ENCODE data around the gene PIP4K2C. TPM values are rescaled to one million over a fixed set of nuclear protein-coding genes. Genes with fewer than 3 reads are reported as not detected.
"Not testable (repeated sequence)": the region's sequence is repeated elsewhere in the genome, so short reads cannot be mapped to it uniquely, and the experiment has no call there.

The PIP4K2C gene
- total RNA-seq, 2 experiments from 2014 or later: 14.5 to 15.9 TPM

- Histone ChIP-seq H3K9me2 (ENCODE audit: insufficient read depth, low read length) (no peaks in the 10 kb centered on the region), H2AFZ (ENCODE audit: low read length) (peak within 1 kb of the TSS; percentile 29; the same call in 1 of the 2 replicates), H3K79me2 (ENCODE audit: insufficient read depth, low read depth, low read length) (no peaks in the 10 kb centered on the region), H3K4me3 (ENCODE audit: low read depth, low read length, poor library complexity, severe bottlenecking) (peak within 1 kb of the TSS; percentile 58), H3K4me1 (ENCODE audit: insufficient read depth, low read length, poor library complexity, severe bottlenecking) (no peaks in the 10 kb centered on the region), H3K4me2 (ENCODE audit: low read length) (peak within 1 kb of the TSS; percentile 81), H3K36me3 (ENCODE audit: insufficient read depth, low read length) (no peaks in the 10 kb centered on the region), H4K20me1 (ENCODE audit: insufficient read depth, low read length) (no peaks in the 10 kb centered on the region), H3K9me3 (ENCODE audit: low read length) (no peaks in the 10 kb centered on the region), H3K27ac (ENCODE audit: low read depth, low read length, poor library complexity, severe bottlenecking) (no peak within 1 kb of the TSS)
- ChIA-PET CTCF (ENCODE audit: unreplicated experiment) (interaction anchor here (0.6 to 1.7 kb wide), 2 partner anchors 51 to 174 kb away, joined by 3 to 5 read pairs; no protein-coding TSS in a partner anchor), POLR2A (interaction anchor here (0.5 to 0.6 kb wide), 3 partner anchors 174 to 956 kb away, joined by 3 to 4 read pairs (median 4); partner anchors contain the start of gene GLI1)
- no TSS peak for BruUV-seq (replicated peaks)
- TF ChIP-seq, protein P1, sequence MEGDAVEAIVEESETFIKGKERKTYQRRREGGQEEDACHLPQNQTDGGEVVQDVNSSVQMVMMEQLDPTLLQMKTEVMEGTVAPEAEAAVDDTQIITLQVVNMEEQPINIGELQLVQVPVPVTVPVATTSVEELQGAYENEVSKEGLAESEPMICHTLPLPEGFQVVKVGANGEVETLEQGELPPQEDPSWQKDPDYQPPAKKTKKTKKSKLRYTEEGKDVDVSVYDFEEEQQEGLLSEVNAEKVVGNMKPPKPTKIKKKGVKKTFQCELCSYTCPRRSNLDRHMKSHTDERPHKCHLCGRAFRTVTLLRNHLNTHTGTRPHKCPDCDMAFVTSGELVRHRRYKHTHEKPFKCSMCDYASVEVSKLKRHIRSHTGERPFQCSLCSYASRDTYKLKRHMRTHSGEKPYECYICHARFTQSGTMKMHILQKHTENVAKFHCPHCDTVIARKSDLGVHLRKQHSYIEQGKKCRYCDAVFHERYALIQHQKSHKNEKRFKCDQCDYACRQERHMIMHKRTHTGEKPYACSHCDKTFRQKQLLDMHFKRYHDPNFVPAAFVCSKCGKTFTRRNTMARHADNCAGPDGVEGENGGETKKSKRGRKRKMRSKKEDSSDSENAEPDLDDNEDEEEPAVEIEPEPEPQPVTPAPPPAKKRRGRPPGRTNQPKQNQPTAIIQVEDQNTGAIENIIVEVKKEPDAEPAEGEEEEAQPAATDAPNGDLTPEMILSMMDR (conservative IDR thresholded peaks at IDR 0.05; ENCODE audit: low read length): peak; percentile 87
- no peak for TF ChIP-seq EZH2phosphoT487 (IDR thresholded peaks at IDR 0.05; ENCODE audit: borderline replicate concordance, low read depth, low read length)
- peak; percentile 78 for DNase-seq (ENCODE audit: low spot score)
- intact Hi-C loops (cut with micrococcal nuclease; ENCODE audit: unreplicated experiment): loop anchor here (1.0 to 5.0 kb wide), 3 partner anchors 50 to 109 kb away; partner anchors contain the start of gene OS9
Measured at GRCh38 chr12:57632958-57633840, 42.2 kb downstream of the PIP4K2C start, which contains the start of gene B4GALNT1. Gene B4GALNT1, minus strand, starts transcription at chr12:57633201. Its CDS starts 1,069 bp downstream, at chr12:57632132.

DNA sequence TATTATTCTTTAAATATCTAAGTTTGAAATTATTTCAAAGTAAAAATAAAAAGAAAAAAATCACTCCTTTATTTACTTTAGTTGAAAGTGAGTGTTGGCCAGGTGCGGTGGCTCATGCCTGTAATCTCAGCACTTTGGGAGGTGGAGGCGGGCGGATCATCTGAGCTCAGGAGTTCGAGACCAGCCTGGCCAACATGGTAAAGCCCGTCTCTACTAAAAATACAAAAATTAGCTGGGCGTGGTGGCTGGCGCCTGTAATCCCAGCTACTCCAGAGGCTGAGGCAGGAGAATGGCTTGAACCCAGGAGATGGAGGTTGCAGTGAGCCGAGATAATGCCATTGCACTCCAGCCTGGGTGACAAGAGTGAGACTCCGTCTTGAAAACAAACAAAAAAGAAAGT, 45.7 kb downstream of the PIP4K2C start:
- CTCF ChIA-PET (ENCODE audit: unreplicated experiment); H3K27ac ChIP-seq (ENCODE audit: low read depth, low read length, poor library complexity, severe bottlenecking); H3K79me2 ChIP-seq (ENCODE audit: insufficient read depth, low read depth, low read length); H2AFZ ChIP-seq (ENCODE audit: low read length); H4K20me1 ChIP-seq (ENCODE audit: insufficient read depth, low read length); DNase-seq (ENCODE audit: low spot score); H3K9me2 ChIP-seq (ENCODE audit: insufficient read depth, low read length); H3K36me3 ChIP-seq (ENCODE audit: insufficient read depth, low read length); H3K4me3 ChIP-seq (ENCODE audit: low read depth, low read length, poor library complexity, severe bottlenecking); H3K4me2 ChIP-seq (ENCODE audit: low read length); intact Hi-C loops (cut with micrococcal nuclease; ENCODE audit: unreplicated experiment); H3K4me1 ChIP-seq (ENCODE audit: insufficient read depth, low read length, poor library complexity, severe bottlenecking); H3K9me3 ChIP-seq (ENCODE audit: low read length); BruUV-seq (replicated peaks): not testable (repeated sequence)
- POLR2A ChIA-PET: interaction anchor here (0.9 to 1.2 kb wide), 2 partner anchors 24 to 239 kb away, joined by 3 to 6 read pairs; no protein-coding TSS in a partner anchor

- Histone ChIP-seq H3K4me2 (ENCODE audit: low read length) (no peak overlapping the region), H2AFZ (ENCODE audit: low read length) (no peak overlapping the region), H3K79me2 (ENCODE audit: insufficient read depth, low read depth, low read length) (no peaks in the 10 kb centered on the region), H3K36me3 (ENCODE audit: insufficient read depth, low read length) (no peaks in the 10 kb centered on the region), H3K4me3 (ENCODE audit: low read depth, low read length, poor library complexity, severe bottlenecking) (no peak overlapping the region), H3K27ac (ENCODE audit: low read depth, low read length, poor library complexity, severe bottlenecking) (no peak overlapping the region), H3K9me3 (ENCODE audit: low read length) (no peaks in the 10 kb centered on the region), H4K20me1 (ENCODE audit: insufficient read depth, low read length) (no peaks in the 10 kb centered on the region), H3K9me2 (ENCODE audit: insufficient read depth, low read length) (no peaks in the 10 kb centered on the region), H3K4me1 (ENCODE audit: insufficient read depth, low read length, poor library complexity, severe bottlenecking) (no peaks in the 10 kb centered on the region)
- ChIA-PET POLR2A (no interaction called here), CTCF (ENCODE audit: unreplicated experiment) (no interaction called here)
- DNase-seq (ENCODE audit: low spot score): peak; percentile 20
- BruUV-seq (replicated peaks): no TSS peak
- TF ChIP-seq, protein P1 (conservative IDR thresholded peaks at IDR 0.05; ENCODE audit: low read length): peak; percentile 56; the same call in 1 of the 2 replicates
- no peak for TF ChIP-seq EZH2phosphoT487 (IDR thresholded peaks at IDR 0.05; ENCODE audit: borderline replicate concordance, low read depth, low read length)
- intact Hi-C loops (cut with micrococcal nuclease; ENCODE audit: unreplicated experiment): no loop called here
Measured at GRCh38 chr12:57637364-57637763, 46.4 kb downstream of the PIP4K2C start.

Measured in OCI-LY7 (cell line).